Spinal cord (tissue), 4 donors: ENCODE results near the gene FBXO48. TPM values are rescaled to one million over a fixed set of nuclear protein-coding genes. Genes with fewer than 3 reads are reported as not detected.

Experiments used
- polyA plus RNA-seq, 2 donors: library from polyadenylated mRNA; unstranded; fragments of 120-200 nt; gene quantifications; one replicate each; pipeline ENCODE4 v1.2.1, GENCODE V29; 2013; ENCODE audit not compliant: insufficient read length in 2 of 2
- total RNA-seq, 2 donors: library from RNA; depleted of rRNA in 1 of 2; stranded (reverse); fragments of 120-200 nt in 1 of 2; fragments of >200 nt in 1 of 2; gene quantifications; one replicate each; pipeline versions ENCODE4 v1.2.3 to v1.2.4, GENCODE V29; 2013 to 2014

Gene FBXO48
- total and polyA plus RNA-seq, 4 donors: 0.72 to 2.3 (median 1.7) TPM

Other genes with a start within 250 kb of the FBXO48 start
- gene PPP3R1, start 214.8 kb downstream of the FBXO48 start, total RNA-seq: 100 to 1,000 TPM in 1 of 2 donors, 10 to 100 TPM in 1; 23.8 to 170 TPM
- gene PPP3R1, start 214.8 kb downstream of the FBXO48 start, polyA plus RNA-seq: 100 to 1,000 TPM; 131 to 163 TPM
- gene CNRIP1, start 147.3 kb downstream of the FBXO48 start, total RNA-seq: 10 to 100 TPM; 36.6 to 55.9 TPM
- 100 to 1,000 TPM; 118 to 126 TPM for gene CNRIP1, start 147.3 kb downstream of the FBXO48 start, polyA plus RNA-seq
- 10 to 100 TPM in 1 of 2 donors, 1 to 10 TPM in 1; 7.2 to 12.3 TPM for gene PLEK, start 102.0 kb downstream of the FBXO48 start, total RNA-seq
- gene PLEK, start 102.0 kb downstream of the FBXO48 start, polyA plus RNA-seq: 1 to 10 TPM; 5.2 to 8.5 TPM
- 1 to 10 TPM; 5.8 to 9.5 TPM for gene APLF, start 291 bp upstream of the FBXO48 start, total RNA-seq
- gene APLF, start 291 bp upstream of the FBXO48 start, polyA plus RNA-seq: 1 to 10 TPM; 1.0 to 1.6 TPM
- gene PROKR1, start 176.3 kb upstream of the FBXO48 start, total RNA-seq: 1 to 10 TPM; 2.2 to 5.8 TPM
- gene PROKR1, start 176.3 kb upstream of the FBXO48 start, polyA plus RNA-seq: 1 to 10 TPM; 4.8 to 5.0 TPM